Activated CD4-positive, alpha-beta T cell treated with anti-CD3 and anti-CD28 coated beads, Interleukin-2, amount 10 ng/mL, durations not matched to agents 24 days and 14 days (primary cell): Measurements from ENCODE around the gene TSHZ3. TPM values are rescaled to one million over a fixed set of nuclear protein-coding genes. Genes with fewer than 3 reads are reported as not detected.

Source experiments
- DNase-seq: peaks from one replicate; pipeline ENCODE4 v3.0.0; 2022
- H3K27ac Mint-ChIP-seq: one replicate; pipeline ENCODE4 v1.8.0; 2022; ENCODE audit warnings: mild to moderate bottlenecking, mixed read lengths
- H3K27me3 Mint-ChIP-seq: one replicate; pipeline ENCODE4 v1.8.0; 2022; ENCODE audit warnings: mixed read lengths
- H3K36me3 Mint-ChIP-seq: one replicate; pipeline ENCODE4 v1.8.0; 2022; ENCODE audit warnings: low read depth, mild to moderate bottlenecking, mixed read lengths
- H3K4me1 Mint-ChIP-seq: one replicate; pipeline ENCODE4 v1.8.0; 2021; ENCODE audit warnings: mixed read lengths
- H3K4me3 Mint-ChIP-seq: one replicate; pipeline ENCODE4 v1.8.0; 2022; ENCODE audit warnings: mild to moderate bottlenecking, moderate library complexity, mixed read lengths
- H3K9me3 Mint-ChIP-seq: one replicate; pipeline ENCODE4 v1.8.0; 2021; ENCODE audit warnings: mixed read lengths
- intact Hi-C: fragments of 100-400 bp; cut with micrococcal nuclease; formaldehyde crosslinking; loops from one replicate; pipeline ENCODE4 v1.15.1; 2023
- total RNA-seq: library from RNA; stranded (reverse); gene quantifications from 2 replicates; pipeline ENCODE4 v1.2.3, GENCODE V29; 2022

Gene TSHZ3
- total RNA-seq, 1 donor from 2014 or later = 1.6 TPM

DNA sequence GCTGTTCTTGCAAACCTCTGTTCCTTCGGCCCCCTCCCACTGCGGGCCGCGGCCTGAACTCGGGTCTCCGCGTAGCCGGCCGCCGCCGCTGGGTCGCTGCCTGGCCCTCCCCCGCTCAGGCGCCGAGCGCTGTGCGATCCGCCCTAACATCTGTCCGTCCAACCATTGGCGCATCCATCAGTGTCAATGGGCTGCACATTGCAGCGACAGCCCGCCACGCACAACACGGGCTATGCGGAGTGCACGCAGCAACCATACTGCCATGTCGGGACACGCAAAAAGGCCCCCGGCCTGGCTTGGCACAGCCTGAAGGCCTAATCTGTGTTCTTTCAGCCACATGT, 2.6 kb upstream of the TSHZ3 start:
- Mint-ChIP-seq H3K36me3 (peaks cover 6% of the 10 kb centered on the region), H3K4me1 (peaks cover 35% of the 10 kb centered on the region), H3K27me3 (peaks cover 68% of the 10 kb centered on the region), H3K27ac (peak overlapping the region; percentile 62), H3K9me3 (no peaks in the 10 kb centered on the region), H3K4me3 (peak overlapping the region; percentile 75)
- intact Hi-C loops = loop anchor here (5.0 to 10.0 kb wide), 2 partner anchors 670 to 1323 kb away; partner anchors contain the start of genes ANKRD27 and RGS9BP
- DNase-seq = peak; percentile 63

DNA sequence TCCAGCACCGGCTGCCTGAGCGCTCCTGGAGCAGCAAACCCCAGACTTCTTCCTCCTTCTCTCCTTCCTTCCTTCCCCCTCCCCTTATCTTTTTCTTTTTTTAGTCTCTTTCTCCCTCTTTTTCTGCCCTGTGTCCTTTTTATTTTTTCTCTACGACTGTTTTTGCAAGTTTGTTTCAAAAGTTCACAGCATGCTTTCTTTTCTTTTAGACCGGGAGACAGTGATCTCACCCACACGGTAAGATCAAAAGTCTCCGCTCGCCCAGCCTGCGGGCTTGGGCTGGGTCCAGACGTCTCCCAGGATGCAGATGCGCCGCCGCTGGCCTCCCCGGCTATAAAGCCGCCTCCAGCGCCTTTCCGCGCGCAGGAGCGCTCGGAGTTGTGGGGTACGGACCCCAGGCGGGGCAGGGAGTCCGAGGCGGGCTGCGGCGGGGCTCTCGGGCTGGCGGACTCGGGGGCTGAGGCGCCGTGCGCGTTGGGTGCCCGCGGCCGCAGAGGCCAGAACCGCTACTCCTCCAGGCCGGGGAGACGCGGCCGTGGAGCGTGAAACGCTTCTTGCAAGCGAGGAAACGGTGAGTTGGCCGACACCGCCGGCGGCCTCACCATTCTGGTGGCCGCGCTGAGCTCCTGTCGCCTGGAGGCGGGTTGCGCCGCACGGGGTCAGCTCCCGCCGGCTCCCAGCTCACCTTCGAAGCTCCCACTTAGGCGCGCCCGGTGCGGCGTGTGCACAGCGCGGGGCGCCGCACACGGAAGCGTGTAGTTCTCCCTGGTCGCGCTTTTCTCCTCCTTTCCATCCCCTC, 2.0 kb upstream of the TSHZ3 start:
- intact Hi-C loops = loop anchor here (5.0 to 10.0 kb wide), 2 partner anchors 669 to 1324 kb away; partner anchors contain the start of genes ANKRD27 and RGS9BP
- peaks cover 68% of the 10 kb centered on the region for H3K27me3 Mint-ChIP-seq
- peak overlapping the region; percentile 89 for H3K4me3 Mint-ChIP-seq
- H3K27ac Mint-ChIP-seq = peak overlapping the region; percentile 87
- H3K36me3 Mint-ChIP-seq = peaks cover 4% of the 10 kb centered on the region
- peaks cover 31% of the 10 kb centered on the region for H3K4me1 Mint-ChIP-seq
- H3K9me3 Mint-ChIP-seq = no peaks in the 10 kb centered on the region
- peak; percentile 71 for DNase-seq

DNA sequence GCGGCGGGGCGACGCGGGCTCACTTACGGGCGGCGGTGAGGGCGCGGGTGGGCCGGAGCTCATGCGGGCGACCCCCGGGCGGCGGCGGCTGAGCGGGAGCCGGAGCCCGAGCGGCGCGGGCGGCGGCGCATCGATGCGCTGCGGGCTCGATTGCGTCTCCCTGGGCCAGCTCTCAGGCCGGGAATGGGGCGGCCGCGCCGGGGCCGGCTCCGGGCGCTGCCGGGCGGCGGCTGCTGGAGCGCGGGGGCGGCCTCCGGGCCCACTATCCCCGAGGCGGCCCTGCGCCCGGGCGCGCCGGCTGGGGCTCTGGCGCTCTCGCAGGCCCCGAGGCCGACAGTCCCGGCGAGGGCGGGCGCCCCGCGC, 1.4 kb upstream of the TSHZ3 start:
- intact Hi-C loops = loop anchor here (1.0 to 10.0 kb wide), 3 partner anchors 136 to 1324 kb away; partner anchors contain the start of genes ANKRD27 and RGS9BP
- H3K36me3 Mint-ChIP-seq = peaks cover 4% of the 10 kb centered on the region
- peaks cover 31% of the 10 kb centered on the region for H3K4me1 Mint-ChIP-seq
- peak; percentile 81 for DNase-seq
- H3K27me3 Mint-ChIP-seq = peaks cover 69% of the 10 kb centered on the region
- peak overlapping the region; percentile 89 for H3K4me3 Mint-ChIP-seq
- H3K9me3 Mint-ChIP-seq = no peaks in the 10 kb centered on the region
- no peak overlapping the region for H3K27ac Mint-ChIP-seq

DNA sequence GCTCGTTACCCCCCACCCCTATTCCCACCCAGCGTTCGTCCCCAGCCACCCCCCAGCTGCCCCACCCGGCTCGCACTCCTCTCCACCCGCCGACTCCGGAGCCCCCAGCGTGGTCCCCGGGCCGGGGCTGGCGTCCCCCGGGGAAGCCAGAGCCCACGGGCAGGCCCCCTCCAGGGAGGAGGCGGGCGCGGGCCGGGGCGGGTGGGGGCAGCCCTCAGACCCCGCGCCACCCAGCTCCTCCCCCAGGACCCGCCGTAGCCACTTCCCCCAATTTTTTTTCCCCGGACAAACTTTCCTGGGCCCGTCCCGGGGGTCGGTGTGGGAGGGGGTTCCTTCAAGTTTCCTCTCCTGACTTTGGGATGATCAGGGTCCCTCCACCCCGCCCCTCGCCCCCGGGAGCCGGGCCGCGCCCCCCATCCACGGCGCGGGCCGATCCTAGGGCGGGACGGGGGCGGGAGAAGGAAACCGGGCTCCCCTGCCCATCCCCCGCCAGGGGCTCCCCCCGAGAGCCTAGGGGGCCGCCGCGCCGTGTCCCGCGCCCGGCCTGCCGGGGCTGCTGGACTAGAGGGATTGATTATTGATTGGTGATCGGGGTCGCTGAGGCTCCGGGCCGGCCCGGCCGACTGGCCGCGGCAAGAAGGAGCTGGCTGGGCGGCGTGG, 927 bp upstream of the TSHZ3 start:
- DNase-seq = peak; percentile 64
- H3K4me1 Mint-ChIP-seq = peaks cover 28% of the 10 kb centered on the region
- H3K4me3 Mint-ChIP-seq = peak overlapping the region; percentile 67
- peaks cover 4% of the 10 kb centered on the region for H3K36me3 Mint-ChIP-seq
- peaks cover 65% of the 10 kb centered on the region for H3K27me3 Mint-ChIP-seq
- no peaks in the 10 kb centered on the region for H3K9me3 Mint-ChIP-seq
- intact Hi-C loops = loop anchor here (1.0 to 10.0 kb wide), 3 partner anchors 136 to 1325 kb away; partner anchors contain the start of genes ANKRD27 and RGS9BP
- no peak overlapping the region for H3K27ac Mint-ChIP-seq

DNA sequence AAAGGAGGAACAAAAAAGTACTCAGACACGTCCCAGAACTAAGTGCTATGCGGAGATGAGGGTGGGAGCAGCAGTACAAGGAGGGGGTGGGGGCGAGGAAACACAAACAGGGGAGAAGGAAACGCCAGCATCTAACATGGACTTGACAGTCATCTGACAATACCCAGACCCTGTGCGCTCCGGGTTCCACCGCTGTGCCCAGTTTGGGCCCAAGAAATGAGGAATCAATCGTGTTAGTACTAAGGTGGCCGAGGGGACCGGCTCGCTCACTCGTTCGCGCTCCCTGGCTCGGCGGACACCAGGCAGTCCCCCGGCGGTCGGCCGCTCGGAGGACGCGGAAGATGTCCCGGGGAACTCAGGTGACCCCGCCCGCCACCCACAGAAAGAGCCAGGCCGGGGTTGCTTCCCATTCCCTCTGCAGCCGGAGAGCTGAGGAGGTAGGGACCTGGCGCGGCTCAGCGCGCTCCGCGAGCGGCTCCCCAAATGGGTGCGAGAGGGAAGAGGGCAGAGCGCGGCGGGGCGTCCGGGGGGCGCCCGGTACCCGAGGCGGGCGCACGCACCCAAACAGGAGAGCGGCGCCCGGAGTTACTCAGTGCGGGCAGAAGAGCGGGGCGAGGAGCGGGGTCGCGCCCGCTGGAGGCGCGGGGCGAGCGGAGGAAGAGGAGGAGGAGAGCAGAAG, 616 bp downstream of the TSHZ3 start:
- peaks cover 61% of the 10 kb centered on the region for H3K27me3 Mint-ChIP-seq
- no peak for DNase-seq
- H3K4me3 Mint-ChIP-seq = peak overlapping the region; percentile 87
- intact Hi-C loops = no loop called here
- H3K9me3 Mint-ChIP-seq = no peaks in the 10 kb centered on the region
- H3K27ac Mint-ChIP-seq = peak overlapping the region; percentile 66
- H3K36me3 Mint-ChIP-seq = peaks cover 4% of the 10 kb centered on the region
- H3K4me1 Mint-ChIP-seq = peaks cover 22% of the 10 kb centered on the region

DNA sequence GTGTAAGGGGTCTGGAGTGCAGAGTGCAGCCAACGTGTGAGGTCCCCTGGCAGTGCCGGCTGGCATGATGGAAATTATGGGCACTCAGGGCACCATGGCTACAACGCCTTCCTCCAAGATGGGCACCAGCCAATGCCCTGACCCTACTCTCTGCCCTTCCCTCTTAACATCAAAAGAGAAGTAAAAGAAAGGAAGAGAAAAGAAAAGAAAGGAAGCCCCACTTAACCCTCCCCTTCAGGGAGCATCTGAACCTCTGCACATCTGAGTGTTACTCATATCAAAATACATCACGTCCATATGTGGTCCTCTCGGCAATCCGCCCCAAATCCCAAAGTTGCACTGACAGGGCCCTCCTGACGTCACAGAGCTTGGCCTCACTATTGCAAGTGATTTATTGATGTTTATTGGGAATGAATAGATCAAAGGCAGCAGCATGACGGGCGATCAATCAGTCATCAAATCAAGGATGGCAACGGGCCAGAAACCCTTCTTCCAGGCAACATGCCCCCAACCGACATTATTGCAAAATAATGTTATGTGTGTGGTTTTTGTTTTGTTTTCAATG, 1.3 kb downstream of the TSHZ3 start:
- intact Hi-C loops = no loop called here
- H3K36me3 Mint-ChIP-seq = peaks cover 4% of the 10 kb centered on the region
- no peaks in the 10 kb centered on the region for H3K9me3 Mint-ChIP-seq
- H3K4me3 Mint-ChIP-seq = peak overlapping the region; percentile 87
- peaks cover 58% of the 10 kb centered on the region for H3K27me3 Mint-ChIP-seq
- DNase-seq = no peak
- H3K4me1 Mint-ChIP-seq = peaks cover 21% of the 10 kb centered on the region
- H3K27ac Mint-ChIP-seq = peak overlapping the region; percentile 66

DNA sequence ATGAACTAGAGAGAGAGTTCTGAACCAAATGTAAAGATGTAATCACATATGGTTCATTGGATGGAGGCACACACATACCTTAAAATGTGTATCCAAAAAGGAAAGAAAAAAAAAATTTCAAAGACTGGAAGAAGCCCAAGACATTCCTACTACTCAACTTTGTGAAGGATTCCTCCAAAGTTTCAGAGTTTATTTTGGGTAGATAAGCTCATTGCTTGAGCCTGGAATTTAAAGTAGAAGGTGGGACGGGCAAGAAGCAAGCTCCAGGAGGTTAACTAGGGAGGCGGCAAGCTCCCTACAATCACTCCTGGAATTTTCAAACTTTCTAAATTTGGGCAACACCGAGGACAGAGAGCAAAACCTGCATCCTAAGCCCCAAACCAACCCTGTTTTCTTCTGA, 1.9 kb downstream of the TSHZ3 start:
- Mint-ChIP-seq H3K27me3 (peaks cover 56% of the 10 kb centered on the region), H3K9me3 (no peaks in the 10 kb centered on the region), H3K36me3 (peaks cover 4% of the 10 kb centered on the region), H3K4me3 (peak overlapping the region; percentile 87), H3K27ac (no peak overlapping the region), H3K4me1 (peaks cover 17% of the 10 kb centered on the region)
- DNase-seq = no peak
- intact Hi-C loops = no loop called here

DNA sequence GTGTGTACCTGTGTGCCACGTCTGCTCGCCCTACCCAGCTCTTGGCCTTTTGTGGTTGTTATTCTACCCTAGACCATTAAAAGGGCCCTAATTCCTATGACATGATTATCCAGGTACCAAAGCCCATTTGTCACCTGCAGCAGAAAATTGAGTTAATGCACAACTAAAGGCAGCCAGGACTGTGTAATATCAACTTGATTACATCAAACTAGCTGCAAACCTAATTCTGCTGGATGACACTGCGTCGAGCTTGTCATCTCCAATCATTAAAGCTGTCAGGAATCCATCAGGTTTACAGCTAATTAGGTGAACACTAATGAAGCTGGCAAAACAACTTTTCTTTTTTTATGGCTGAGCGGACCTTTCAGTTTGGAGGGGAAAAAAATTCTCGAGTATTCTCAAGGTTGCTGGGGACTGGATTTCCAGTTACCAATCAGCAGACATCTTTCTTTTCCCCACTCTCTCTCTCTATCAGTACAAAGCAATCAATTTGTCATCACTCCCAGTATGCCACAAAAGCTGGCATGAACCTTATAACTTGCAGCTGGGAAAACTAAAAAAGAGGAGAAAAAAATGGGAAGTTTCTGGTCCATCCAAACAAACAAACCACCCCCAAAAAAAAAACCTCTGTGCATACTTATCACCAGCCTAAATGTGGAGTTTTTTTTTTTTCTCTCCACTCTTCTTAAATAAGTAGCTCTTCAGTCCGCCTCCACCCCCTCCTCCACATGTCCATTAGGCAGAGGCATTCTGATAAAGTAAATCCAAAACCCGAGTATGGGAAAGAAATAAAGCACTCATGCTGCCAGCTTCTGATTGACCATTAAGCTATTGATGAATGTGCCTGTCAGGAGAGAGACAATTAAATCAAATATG, 2.8 kb downstream of the TSHZ3 start:
- peaks cover 16% of the 10 kb centered on the region for H3K4me1 Mint-ChIP-seq
- H3K27me3 Mint-ChIP-seq = peaks cover 55% of the 10 kb centered on the region
- H3K27ac Mint-ChIP-seq = no peak overlapping the region
- no peak for DNase-seq
- peaks cover 4% of the 10 kb centered on the region for H3K36me3 Mint-ChIP-seq
- H3K4me3 Mint-ChIP-seq = no peak overlapping the region
- intact Hi-C loops = no loop called here
- H3K9me3 Mint-ChIP-seq = no peaks in the 10 kb centered on the region

DNA sequence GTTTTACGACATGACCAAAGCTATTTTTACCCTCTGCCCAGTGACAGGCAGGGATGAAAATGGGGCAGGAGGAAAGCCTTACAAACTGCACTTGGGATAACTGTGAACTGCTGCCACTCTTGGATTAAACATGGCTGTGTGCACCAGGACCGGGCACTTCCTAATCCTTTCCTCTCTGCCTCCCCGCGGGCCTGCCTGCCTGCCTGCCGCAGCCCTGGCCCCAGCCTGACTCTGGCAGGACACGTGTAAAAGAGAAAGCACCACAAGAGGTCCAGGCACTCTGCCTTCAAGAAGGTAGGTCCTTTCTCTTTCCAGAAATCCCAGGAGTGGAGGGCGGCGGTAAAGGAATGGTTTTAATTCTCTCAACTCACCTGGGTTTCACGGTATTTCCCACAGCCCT, 4.8 kb downstream of the TSHZ3 start:
- Mint-ChIP-seq H3K27ac (no peak overlapping the region), H3K36me3 (peaks cover 2% of the 10 kb centered on the region), H3K4me3 (no peak overlapping the region), H3K27me3 (peaks cover 58% of the 10 kb centered on the region), H3K4me1 (peaks cover 26% of the 10 kb centered on the region), H3K9me3 (no peaks in the 10 kb centered on the region)
- intact Hi-C loops = no loop called here
- no peak for DNase-seq

DNA sequence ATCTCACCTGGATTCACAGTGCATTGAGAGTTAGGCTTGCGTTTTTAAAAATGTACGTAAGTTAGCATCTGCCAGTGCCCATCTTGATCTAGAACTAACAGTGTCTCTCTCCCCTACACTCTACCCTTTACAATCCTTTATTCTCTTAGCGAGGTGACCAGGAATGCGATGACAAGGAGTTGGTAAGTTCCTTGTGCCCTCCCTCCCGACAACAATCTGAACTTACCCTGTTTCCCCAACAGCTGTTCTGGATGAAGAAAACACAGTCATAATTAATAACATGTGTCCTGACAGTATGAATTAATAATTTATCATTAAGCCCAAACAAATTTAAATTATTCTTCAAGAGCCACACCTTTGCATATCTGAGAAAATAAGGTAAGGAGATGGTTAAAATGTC, 6.3 kb downstream of the TSHZ3 start:
- no peak overlapping the region for H3K27ac Mint-ChIP-seq
- DNase-seq = no peak
- H3K4me1 Mint-ChIP-seq = peaks cover 22% of the 10 kb centered on the region
- no peaks in the 10 kb centered on the region for H3K9me3 Mint-ChIP-seq
- H3K27me3 Mint-ChIP-seq = peaks cover 61% of the 10 kb centered on the region
- intact Hi-C loops = no loop called here
- no peak overlapping the region for H3K4me3 Mint-ChIP-seq
- H3K36me3 Mint-ChIP-seq = peaks cover under 1% of the 10 kb centered on the region

DNA sequence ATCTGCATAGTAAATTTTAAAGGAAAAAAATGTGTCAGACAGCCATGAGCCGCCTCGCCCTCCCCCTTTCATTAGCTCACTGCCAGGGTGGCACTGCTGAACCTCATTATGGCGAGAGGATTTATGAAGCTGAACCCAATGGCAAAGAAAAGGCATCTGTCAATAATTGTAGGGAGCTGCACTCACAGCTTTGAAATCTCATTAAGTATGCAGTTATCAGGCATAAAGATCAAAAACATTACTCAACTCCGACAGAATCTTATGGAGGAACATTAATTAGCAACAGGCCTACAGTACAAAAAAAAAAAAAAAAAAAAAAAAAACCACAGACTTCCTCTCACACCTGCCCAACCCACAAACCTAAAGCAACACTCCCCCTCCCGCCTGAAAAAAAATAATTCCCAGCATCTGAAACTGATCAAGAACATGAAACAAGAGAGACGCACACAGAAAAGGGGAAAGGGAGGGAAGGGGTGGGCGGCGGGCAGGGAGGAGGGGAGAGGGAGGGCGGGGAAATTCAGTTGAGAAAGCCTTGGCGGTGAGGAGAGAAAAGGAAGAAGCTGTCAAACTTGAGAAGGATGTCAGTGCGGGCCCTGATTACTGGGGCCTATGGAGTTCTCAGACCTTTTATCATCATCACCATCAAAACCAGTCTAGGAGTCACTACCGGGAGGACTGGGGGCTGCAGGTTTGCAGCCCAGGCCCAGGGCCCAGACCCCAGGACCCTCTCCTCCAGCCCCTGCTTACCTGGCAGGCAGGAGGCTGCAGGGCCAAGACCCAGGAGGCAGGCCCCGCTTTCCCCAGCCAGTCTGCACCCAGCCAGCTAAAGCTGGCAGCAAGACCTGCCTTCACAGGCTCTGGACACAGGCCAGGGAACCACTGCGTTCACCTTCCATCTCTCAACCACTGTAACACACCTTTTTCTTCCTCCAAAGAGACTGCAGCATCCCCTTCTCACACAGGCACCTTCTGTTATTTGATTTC, 8.9 kb downstream of the TSHZ3 start:
- Mint-ChIP-seq H3K27me3 (peaks cover 54% of the 10 kb centered on the region), H3K9me3 (no peaks in the 10 kb centered on the region), H3K4me1 (peaks cover 20% of the 10 kb centered on the region), H3K36me3 (no peaks in the 10 kb centered on the region), H3K27ac (peak overlapping the region; percentile 86), H3K4me3 (peak overlapping the region; percentile 42)
- DNase-seq = peak; percentile 75
- intact Hi-C loops = no loop called here

DNA sequence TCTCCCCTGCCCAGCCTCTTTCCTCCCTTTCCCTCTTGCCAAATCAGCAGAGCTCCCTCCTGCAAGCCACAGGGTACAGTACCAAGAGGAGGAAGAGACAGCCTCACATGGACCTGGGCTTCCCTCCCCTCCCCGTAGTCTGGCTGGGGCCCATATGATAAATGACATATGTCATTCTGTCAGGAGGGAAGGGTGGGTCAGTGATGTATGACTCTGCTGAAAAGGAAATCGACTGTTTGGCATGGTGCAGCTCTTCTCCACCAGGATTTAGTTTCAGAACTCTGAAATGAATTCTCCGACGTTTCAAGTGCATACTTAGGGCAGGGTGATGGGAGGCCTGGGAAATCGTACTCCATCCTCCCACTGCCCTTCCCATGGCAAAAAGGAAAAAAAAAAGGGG, 9.8 kb downstream of the TSHZ3 start:
- intact Hi-C loops = no loop called here
- peaks cover 20% of the 10 kb centered on the region for H3K4me1 Mint-ChIP-seq
- no peak for DNase-seq
- peaks cover 54% of the 10 kb centered on the region for H3K27me3 Mint-ChIP-seq
- H3K4me3 Mint-ChIP-seq = no peak overlapping the region
- no peaks in the 10 kb centered on the region for H3K36me3 Mint-ChIP-seq
- H3K9me3 Mint-ChIP-seq = no peaks in the 10 kb centered on the region
- H3K27ac Mint-ChIP-seq = no peak overlapping the region
